Parathyroid adenoma (tissue), 2 donors: ENCODE results near the gene PCK1.

Experiments used
- H2AFZ ChIP-seq: fragments of 300-600 bp; sonication (generic); one replicate; pipeline ENCODE4 v1.7.0; 2017; ENCODE audit warnings: antibody characterized with exemption, mild to moderate bottlenecking
- H3K27ac ChIP-seq: fragments of 300-600 bp; sonication (generic); one replicate; pipeline ENCODE4 v1.7.0; 2017
- H3K27me3 ChIP-seq: fragments of 300-600 bp; sonication (generic); one replicate; pipeline ENCODE4 v1.7.0; 2017; ENCODE audit warnings: low read length; ENCODE audit not compliant: control insufficient read depth, insufficient read depth
- H3K36me3 ChIP-seq: fragments of 300-600 bp; sonication (generic); one replicate; pipeline ENCODE4 v1.7.0; 2017; ENCODE audit warnings: low read length; ENCODE audit not compliant: control insufficient read depth, insufficient read depth
- H3K4me1 ChIP-seq: fragments of 300-600 bp; sonication (generic); one replicate; pipeline ENCODE4 v1.7.0; 2017; ENCODE audit warnings: control low read depth
- H3K4me2 ChIP-seq: fragments of 300-600 bp; sonication (generic); one replicate; pipeline ENCODE4 v1.7.0; 2017; ENCODE audit warnings: low read length
- H3K4me3 ChIP-seq: fragments of 300-600 bp; sonication (generic); one replicate; pipeline ENCODE4 v1.7.0; 2017; ENCODE audit warnings: low read depth, low read length
- H3K79me2 ChIP-seq: fragments of 300-600 bp; sonication (generic); one replicate; pipeline ENCODE4 v1.7.0; 2017; ENCODE audit warnings: control low read depth
- H3K9ac ChIP-seq: fragments of 300-600 bp; sonication (generic); one replicate; pipeline ENCODE4 v1.7.0; 2017; ENCODE audit warnings: mild to moderate bottlenecking
- H3K9me3 ChIP-seq: fragments of 300-600 bp; sonication (generic); one replicate; pipeline ENCODE4 v1.7.0; 2017; ENCODE audit warnings: low read length; ENCODE audit not compliant: control insufficient read depth
- CTCF ChIP-seq: fragments of 300-600 bp; sonication (generic); IDR thresholded peaks from one replicate; pipeline ENCODE4 v1.7.0; 2017; ENCODE audit warnings: antibody characterized with exemption, mild to moderate bottlenecking
- donor health status: primary hyperparathyroidism.

Gene PCK1

GRCh38 chr20:57562541-57563465, 1.9 kb downstream of the PCK1 start:
- no peak overlapping the region for H3K27ac ChIP-seq
- H3K9me3 ChIP-seq: no peaks in the 10 kb centered on the region
- H3K79me2 ChIP-seq: no peaks in the 10 kb centered on the region
- no peak for TF ChIP-seq CTCF
- peaks cover 4% of the 10 kb centered on the region for H3K27me3 ChIP-seq
- no peak overlapping the region for H2AFZ ChIP-seq
- no peaks in the 10 kb centered on the region for H3K4me1 ChIP-seq
- no peaks in the 10 kb centered on the region for H3K36me3 ChIP-seq
- no peak overlapping the region for H3K4me2 ChIP-seq
- H3K4me3 ChIP-seq: no peak overlapping the region
- H3K9ac ChIP-seq: no peak overlapping the region

- H3K4me3 ChIP-seq: no peak overlapping the region
- no peak for TF ChIP-seq CTCF
Measured at GRCh38 chr20:57563522-57563921, 2.6 kb downstream of the PCK1 start.

GRCh38 chr20:57564180-57564802, 3.4 kb downstream of the PCK1 start:
- Histone ChIP-seq H3K79me2 (no peaks in the 10 kb centered on the region), H2AFZ (no peak overlapping the region), H3K4me2 (no peak overlapping the region), H3K36me3 (no peaks in the 10 kb centered on the region), H3K9ac (no peak overlapping the region), H3K9me3 (no peaks in the 10 kb centered on the region), H3K27ac (no peak overlapping the region), H3K4me3 (no peak overlapping the region), H3K27me3 (no peaks in the 10 kb centered on the region), H3K4me1 (no peaks in the 10 kb centered on the region)
- no peak for TF ChIP-seq CTCF

More at GRCh38 chr20:57563522-57563921, 2.6 kb downstream of the PCK1 start:
- Histone ChIP-seq H3K4me1 (no peaks in the 10 kb centered on the region), H3K27ac (no peak overlapping the region), H2AFZ (no peak overlapping the region), H3K27me3 (peaks cover 4% of the 10 kb centered on the region), H3K9ac (no peak overlapping the region), H3K79me2 (no peaks in the 10 kb centered on the region), H3K9me3 (no peaks in the 10 kb centered on the region), H3K36me3 (no peaks in the 10 kb centered on the region), H3K4me2 (no peak overlapping the region)

GRCh38 chr20:57564951-57565642, 4.2 kb downstream of the PCK1 start:
- H3K79me2 ChIP-seq: no peaks in the 10 kb centered on the region
- no peak overlapping the region for H3K9ac ChIP-seq
- no peaks in the 10 kb centered on the region for H3K36me3 ChIP-seq
- H3K4me2 ChIP-seq: no peak overlapping the region
- no peak for TF ChIP-seq CTCF
- no peak overlapping the region for H3K4me3 ChIP-seq
- H3K9me3 ChIP-seq: no peaks in the 10 kb centered on the region
- H2AFZ ChIP-seq: no peak overlapping the region
- H3K27me3 ChIP-seq: no peaks in the 10 kb centered on the region
- no peak overlapping the region for H3K27ac ChIP-seq
- no peaks in the 10 kb centered on the region for H3K4me1 ChIP-seq
